ENCODE results near the gene ASB10.

- TF ChIP-seq, protein P1, sequence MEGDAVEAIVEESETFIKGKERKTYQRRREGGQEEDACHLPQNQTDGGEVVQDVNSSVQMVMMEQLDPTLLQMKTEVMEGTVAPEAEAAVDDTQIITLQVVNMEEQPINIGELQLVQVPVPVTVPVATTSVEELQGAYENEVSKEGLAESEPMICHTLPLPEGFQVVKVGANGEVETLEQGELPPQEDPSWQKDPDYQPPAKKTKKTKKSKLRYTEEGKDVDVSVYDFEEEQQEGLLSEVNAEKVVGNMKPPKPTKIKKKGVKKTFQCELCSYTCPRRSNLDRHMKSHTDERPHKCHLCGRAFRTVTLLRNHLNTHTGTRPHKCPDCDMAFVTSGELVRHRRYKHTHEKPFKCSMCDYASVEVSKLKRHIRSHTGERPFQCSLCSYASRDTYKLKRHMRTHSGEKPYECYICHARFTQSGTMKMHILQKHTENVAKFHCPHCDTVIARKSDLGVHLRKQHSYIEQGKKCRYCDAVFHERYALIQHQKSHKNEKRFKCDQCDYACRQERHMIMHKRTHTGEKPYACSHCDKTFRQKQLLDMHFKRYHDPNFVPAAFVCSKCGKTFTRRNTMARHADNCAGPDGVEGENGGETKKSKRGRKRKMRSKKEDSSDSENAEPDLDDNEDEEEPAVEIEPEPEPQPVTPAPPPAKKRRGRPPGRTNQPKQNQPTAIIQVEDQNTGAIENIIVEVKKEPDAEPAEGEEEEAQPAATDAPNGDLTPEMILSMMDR (IDR thresholded peaks at IDR 0.05; ENCODE audit: low read depth, low read length): no peak
- no peak for TF ChIP-seq EZH2phosphoT487 (IDR thresholded peaks at IDR 0.05; ENCODE audit: low read depth)
Observed at GRCh38 chr7:151133986-151134742, 52.9 kb downstream of the ASB10 start.

All from OCI-LY3 (cell line).